Measurements from ENCODE around the gene SORCS2. TPM values are rescaled to one million over a fixed set of nuclear protein-coding genes. Genes with fewer than 3 reads are reported as not detected.

SORCS2 gene
- total and polyA plus RNA-seq, 2 of the 8 experiments (the other 6 are each of a cell fraction or from before 2014, with no cell fraction given) = 0.36 to 1.8 TPM

- Histone ChIP-seq H2BK5ac (ENCODE audit: low read depth, low read length) (no peak overlapping the region), H4K5ac (ENCODE audit: insufficient read length, low read depth, low read length) (no peak overlapping the region), H2BK12ac (ENCODE audit: low read depth, low read length) (no peak overlapping the region), H3K9me3 (ENCODE audit: insufficient read depth in 2 of 2, low read depth in 1 of 2, low read length in 1 of 2) (no peaks in the 10 kb centered on the region), H2BK120ac (replicated peaks; ENCODE audit: low read depth, low read length) (no peak overlapping the region), H2BK15ac (ENCODE audit: low read length) (no peak overlapping the region), H3K56ac (replicated peaks; ENCODE audit: insufficient read length, low read depth, low read length) (no peak overlapping the region), H3K4me2 (ENCODE audit: insufficient read depth in 1 of 2, low read depth in 2 of 2, low read length in 2 of 2) (no peak overlapping the region), H3K4ac (replicated peaks; ENCODE audit: insufficient read length, low read depth, low read length) (no peak overlapping the region), H3K27ac (ENCODE audit: low read depth, low read length) (no peak overlapping the region), H3K23ac (ENCODE audit: insufficient read length) (no peak overlapping the region), H3K4me3 (ENCODE audit: extremely low read depth in 1 of 4, insufficient read depth in 2 of 4, low read depth in 3 of 4, low read length in 4 of 4) (no peak overlapping the region), H3K14ac (ENCODE audit: insufficient read length) (no peak overlapping the region), H3K79me2 (ENCODE audit: control insufficient read depth in 1 of 2, insufficient read depth in 2 of 2, low read length in 2 of 2) (no peaks in the 10 kb centered on the region), H2AK5ac (ENCODE audit: low read depth, low read length) (no peak overlapping the region), H3K9ac (replicated peaks in 1 of 4; ENCODE audit: extremely low read depth in 1 of 4, low read depth in 3 of 4, low read length in 3 of 4) (no peak overlapping the region), H4K91ac (replicated peaks; ENCODE audit: insufficient read length, low read length) (no peak overlapping the region), H3K79me1 (ENCODE audit: low read depth, low read length) (no peaks in the 10 kb centered on the region), H3K4me1 (replicated peaks in 1 of 4; ENCODE audit: control insufficient read depth in 3 of 4, insufficient read depth in 4 of 4, low read length in 3 of 4) (no peaks in the 10 kb centered on the region), H3K18ac (ENCODE audit: extremely low read depth, low read length) (no peak overlapping the region), H2AFZ (ENCODE audit: low read length) (no peak overlapping the region), H4K8ac (ENCODE audit: extremely low read depth, insufficient read depth, low read length) (no peak overlapping the region), H3K27me3 (replicated peaks in 1 of 4; ENCODE audit: control insufficient read depth in 3 of 4, extremely low read depth in 1 of 4, insufficient read depth in 3 of 4, low read length in 3 of 4) (no peaks in the 10 kb centered on the region; a peak in 1 of 7 replicates), H4K20me1 (replicated peaks in 1 of 2; ENCODE audit: control insufficient read depth in 1 of 2, insufficient read depth in 2 of 2, low read length in 2 of 2) (peaks cover 0 to 3% of the 10 kb centered on the region in 2 experiments), H2BK20ac (ENCODE audit: low read length) (no peak overlapping the region), H3K36me3 (ENCODE audit: control insufficient read depth in 2 of 4, insufficient read depth in 4 of 4, low read length in 3 of 4) (no peaks in the 10 kb centered on the region), H3K23me2 (ENCODE audit: low read depth, low read length) (no peaks in the 10 kb centered on the region)
- WGBS, 2 experiments (ENCODE audit: extremely low coverage in 1 of 2, insufficient coverage in 1 of 2, insufficient read length in 1 of 2, insufficient replicate concordance in 2 of 2, low coverage in 1 of 2, low lambda C conversion rate in 2 of 2, missing lambda C conversion rate in 1 of 2) = 93% methylated on average over 18 of the region's 21 CpGs; no CpG with 5 or more reads in 1 of the 2 experiments
- TF ChIP-seq JUN (IDR thresholded peaks at IDR 0.05; ENCODE audit: low read depth, low read length) (no peak), EGR1 (IDR thresholded peaks at IDR 0.05; ENCODE audit: borderline replicate concordance, low read depth, low read length) (no peak), HDAC6 (IDR thresholded peaks at IDR 0.05; ENCODE audit: low read depth, low read length) (no peak), TBP (IDR thresholded peaks at IDR 0.05; ENCODE audit: low read depth, low read length) (no peak)
- CTCF ChIA-PET (ENCODE audit: partially characterized antibody) = interaction anchor here (1.0 to 1.4 kb wide), 2 partner anchors 16 to 252 kb away, joined by 3 read pairs; no protein-coding TSS in a partner anchor
- DNase-seq (ENCODE audit: low read depth in 1 of 2, low spot score in 2 of 2) (no peak), FAIRE-seq (no peak)
- POLR2A ChIA-PET (ENCODE audit: partially characterized antibody) = no interaction called here
Measured at GRCh38 chr4:7754565-7755262, 562.4 kb downstream of the SORCS2 start.
